Measurements from ENCODE around the gene PELO. TPM values are rescaled to one million over a fixed set of nuclear protein-coding genes. Genes with fewer than 3 reads are reported as not detected.

PELO gene
- total RNA-seq, 4 donors from 2014 or later, result 10.2 to 22.3 (median 12.9) TPM

- Histone ChIP-seq H3K36me3 (no peaks in the 10 kb centered on the region), H3K4me3 (no peak overlapping the region), H3K9me3 (no peaks in the 10 kb centered on the region), H3K4me1 (no peaks in the 10 kb centered on the region), H3K27ac (peak overlapping the region in 2 of 4 donors; percentile 5 to 7), H3K27me3 (no peaks in the 10 kb centered on the region)
- no peak for DNase-seq
- TF ChIP-seq CTCF (IDR thresholded peaks at IDR 0.05), result no peak
- TF ChIP-seq POLR2A (IDR thresholded peaks at IDR 0.05), result no peak
Measured at GRCh38 chr5:52773342-52773741, 14.4 kb upstream of the PELO start.

- no peak for DNase-seq
- Histone ChIP-seq H3K27me3 (no peaks in the 10 kb centered on the region), H3K4me1 (no peaks in the 10 kb centered on the region), H3K9me3 (no peaks in the 10 kb centered on the region), H3K27ac (peak overlapping the region in 2 of 4 donors; percentile 6 to 58), H3K36me3 (no peaks in the 10 kb centered on the region), H3K4me3 (no peak overlapping the region)
- TF ChIP-seq CTCF (IDR thresholded peaks at IDR 0.05) (no peak), POLR2A (IDR thresholded peaks at IDR 0.05) (no peak)
Measured at GRCh38 chr5:52774005-52774410, 13.7 kb upstream of the PELO start.

GRCh38 chr5:52776116-52776515, 11.6 kb upstream of the PELO start:
- TF ChIP-seq CTCF (IDR thresholded peaks at IDR 0.05) (no peak), POLR2A (IDR thresholded peaks at IDR 0.05) (peak in 1 of 2 donors; percentile 14)
- Histone ChIP-seq H3K36me3 (no peaks in the 10 kb centered on the region), H3K27me3 (no peaks in the 10 kb centered on the region), H3K27ac (peak overlapping the region in 2 of 4 donors; percentile 40 to 76), H3K4me1 (no peaks in the 10 kb centered on the region), H3K9me3 (no peaks in the 10 kb centered on the region), H3K4me3 (no peak overlapping the region)
- DNase-seq, result peak in 1 of 3 donors; percentile 50

- no peaks in the 10 kb centered on the region for H3K36me3 ChIP-seq
- no peaks in the 10 kb centered on the region for H3K9me3 ChIP-seq
- DNase-seq, result no peak
- H3K4me1 ChIP-seq, result no peaks in the 10 kb centered on the region
- no peaks in the 10 kb centered on the region for H3K27me3 ChIP-seq
- no peak overlapping the region for H3K4me3 ChIP-seq
- TF ChIP-seq POLR2A (IDR thresholded peaks at IDR 0.05), result no peak
- TF ChIP-seq CTCF (IDR thresholded peaks at IDR 0.05), result no peak
- no peak overlapping the region for H3K27ac ChIP-seq
Measured at GRCh38 chr5:52777186-52777585, 10.5 kb upstream of the PELO start.

- TF ChIP-seq POLR2A (IDR thresholded peaks at IDR 0.05), result no peak
- no peak for TF ChIP-seq CTCF (IDR thresholded peaks at IDR 0.05)
- Histone ChIP-seq H3K9me3 (no peaks in the 10 kb centered on the region), H3K4me3 (no peak overlapping the region), H3K4me1 (no peaks in the 10 kb centered on the region), H3K27me3 (no peaks in the 10 kb centered on the region), H3K27ac (no peak overlapping the region), H3K36me3 (no peaks in the 10 kb centered on the region)
- DNase-seq, result no peak
Measured at GRCh38 chr5:52778781-52779180, 8.9 kb upstream of the PELO start.

- Histone ChIP-seq H3K4me3 (no peak overlapping the region), H3K36me3 (no peaks in the 10 kb centered on the region), H3K27me3 (no peaks in the 10 kb centered on the region), H3K27ac (no peak overlapping the region), H3K4me1 (no peaks in the 10 kb centered on the region), H3K9me3 (no peaks in the 10 kb centered on the region)
- DNase-seq, result no peak
- TF ChIP-seq POLR2A (IDR thresholded peaks at IDR 0.05), result no peak
- TF ChIP-seq CTCF (IDR thresholded peaks at IDR 0.05), result no peak
Measured at GRCh38 chr5:52779213-52779612, 8.5 kb upstream of the PELO start.
